HepG2 (cell line): ENCODE data around the gene CNN3. TPM values are rescaled to one million over a fixed set of nuclear protein-coding genes. Genes with fewer than 3 reads are reported as not detected.

Experiments
- ARNTL ChIP-seq: sonication (generic); formaldehyde crosslinking; IDR thresholded peaks from 2 replicates; pipeline ENCODE4 v1.4.0; 2020; ENCODE audit warnings: mild to moderate bottlenecking, missing genetic modification reagents
- CREB1 ChIP-seq, 2 experiments: fragments of 450-650 bp in 1 of 2; IDR thresholded peaks; 2 replicates each; pipeline ENCODE4 v1.6.1; 2016 to 2017; ENCODE audit warnings: control low read depth in 1 of 2, mild to moderate bottlenecking in 1 of 2, missing compliant biosample characterization in 1 of 2, missing genetic modification characterization in 1 of 2
- ELF1 ChIP-seq: sonication (generic); formaldehyde crosslinking; IDR thresholded peaks from 2 replicates; pipeline ENCODE4 v1.4.0; 2020; ENCODE audit warnings: missing genetic modification reagents
- ELF3 ChIP-seq: IDR thresholded peaks from 2 replicates; pipeline ENCODE4 v1.6.1; 2016; ENCODE audit warnings: missing genetic modification reagents, missing compliant biosample characterization
- FOSL1 ChIP-seq: sonication (generic); formaldehyde crosslinking; IDR thresholded peaks from 2 replicates; pipeline ENCODE4 v1.9.0; 2021; ENCODE audit warnings: missing genetic modification reagents, borderline replicate concordance
- FOXK1 ChIP-seq: sonication (generic); formaldehyde crosslinking; IDR thresholded peaks from 2 replicates; pipeline ENCODE4 v1.4.0; 2020; ENCODE audit warnings: low read depth, missing genetic modification reagents, borderline replicate concordance
- HMGA1 ChIP-seq: sonication (generic); formaldehyde crosslinking; conservative IDR thresholded peaks from 2 replicates; pipeline ENCODE4 v1.4.0; 2020; ENCODE audit warnings: missing genetic modification reagents
- HNF4A ChIP-seq: sonication (generic); formaldehyde crosslinking; IDR thresholded peaks from 2 replicates; pipeline ENCODE4 v1.4.0; 2020; ENCODE audit warnings: missing genetic modification reagents
- KDM1A ChIP-seq: IDR thresholded peaks from 2 replicates; pipeline ENCODE4 v1.6.1; 2016; ENCODE audit warnings: missing compliant biosample characterization
- PCBP2 ChIP-seq: fragments of 200-400 bp; formaldehyde crosslinking; optimal IDR thresholded peaks from 2 replicates; pipeline ENCODE3; 2018; ENCODE audit warnings: low read length, low read depth; ENCODE audit not compliant: poor library complexity, severe bottlenecking
- SP5 ChIP-seq: IDR thresholded peaks from 2 replicates; pipeline ENCODE4 v1.6.1; 2016; ENCODE audit warnings: low read depth, borderline replicate concordance
- STAG1 ChIP-seq: sonication (generic); formaldehyde crosslinking; IDR thresholded peaks from 2 replicates; pipeline ENCODE4 v1.4.0; 2020; ENCODE audit warnings: missing genetic modification reagents
- ZFP62 ChIP-seq: sonication (generic); formaldehyde crosslinking; IDR thresholded peaks from 2 replicates; pipeline ENCODE4 v1.4.0; 2020; ENCODE audit warnings: missing genetic modification reagents
- ZNF33B ChIP-seq: sonication (generic); formaldehyde crosslinking; IDR thresholded peaks from 2 replicates; pipeline ENCODE4 v1.5.1; 2020; ENCODE audit warnings: mild to moderate bottlenecking, missing genetic modification reagents
- ZNF354B ChIP-seq: sonication (generic); formaldehyde crosslinking; IDR thresholded peaks from 2 replicates; pipeline ENCODE4 v1.8.0; 2022; ENCODE audit warnings: mild to moderate bottlenecking, missing genetic modification reagents
- ZNF496 ChIP-seq: sonication (generic); formaldehyde crosslinking; IDR thresholded peaks from 2 replicates; pipeline ENCODE4 v1.8.1; 2023; ENCODE audit warnings: mild to moderate bottlenecking, moderate library complexity, missing genetic modification reagents; ENCODE audit not compliant: insufficient replicate concordance
- ZNF552 ChIP-seq: sonication (generic); formaldehyde crosslinking; IDR thresholded peaks from 2 replicates; pipeline ENCODE4 v1.9.0; 2022; ENCODE audit warnings: missing genetic modification reagents, mild to moderate bottlenecking, borderline replicate concordance
- ZNF720 ChIP-seq: sonication (generic); formaldehyde crosslinking; IDR thresholded peaks from 2 replicates; pipeline ENCODE4 v1.4.0; 2020; ENCODE audit warnings: missing genetic modification reagents
- ZNF792 ChIP-seq: IDR thresholded peaks from 2 replicates; pipeline ENCODE4 v1.6.1; 2016
- polyA plus RNA-seq, 8 experiments: library from polyadenylated mRNA; depleted of rRNA in 3 of 8; stranded (reverse) in 7 of 8; unstranded in 1 of 8; fragments of >200 nt; fragmentation: Illumina TruSeq in 4 of 8; extraction: Trizol in 4 of 8; gene quantifications; 2 replicates each; pipeline versions ENCODE4 v1.2.1 to v1.2.3, GENCODE V29; 2011 to 2016; ENCODE audit warnings: low read depth in 4 of 8, missing spikeins in 1 of 8, mixed read lengths in 1 of 8; ENCODE audit not compliant: insufficient read depth in 1 of 8
- total RNA-seq, 5 experiments: library from RNA; depleted of rRNA; stranded (reverse); fragments of >200 nt; fragmentation: Illumina TruSeq; extraction: Trizol; gene quantifications; 2 replicates each; pipeline ENCODE4 v1.2.3, GENCODE V29; 2016; ENCODE audit warnings: low read depth in 1 of 5
- TF ChIP-seq, protein P1 (sequence below): sonication (generic); formaldehyde crosslinking; IDR thresholded peaks from 2 replicates; pipeline ENCODE4 v1.8.0; 2022; ENCODE audit warnings: mild to moderate bottlenecking, missing genetic modification reagents; ENCODE audit not compliant: insufficient replicate concordance
- TF ChIP-seq, protein P2 (sequence below): sonication (generic); formaldehyde crosslinking; IDR thresholded peaks from 2 replicates; pipeline ENCODE4 v1.4.0; 2020; ENCODE audit warnings: missing genetic modification reagents
- TF ChIP-seq, protein P3 (sequence below): sonication (generic); formaldehyde crosslinking; IDR thresholded peaks from 2 replicates; pipeline ENCODE4 v1.5.0; 2020; ENCODE audit warnings: mild to moderate bottlenecking, missing genetic modification reagents
- TF ChIP-seq, protein P4 (sequence below), 2 experiments: IDR thresholded peaks; 2 replicates each; pipeline ENCODE4 v1.6.1; 2011 to 2012; ENCODE audit warnings: low read length in 2 of 2, borderline replicate concordance in 1 of 2, low read depth in 1 of 2, mild to moderate bottlenecking in 1 of 2, moderate library complexity in 1 of 2
- TF ChIP-seq, protein P5 (sequence below): sonication (generic); formaldehyde crosslinking; IDR thresholded peaks from 2 replicates; pipeline ENCODE4 v1.8.0; 2022; ENCODE audit warnings: mild to moderate bottlenecking, missing genetic modification reagents, moderate library complexity

CNN3 gene
- total and polyA plus RNA-seq, 2 of the 13 experiments (the other 11 are each of a cell fraction or from before 2014, with no cell fraction given), result 113 to 223 TPM

DNA sequence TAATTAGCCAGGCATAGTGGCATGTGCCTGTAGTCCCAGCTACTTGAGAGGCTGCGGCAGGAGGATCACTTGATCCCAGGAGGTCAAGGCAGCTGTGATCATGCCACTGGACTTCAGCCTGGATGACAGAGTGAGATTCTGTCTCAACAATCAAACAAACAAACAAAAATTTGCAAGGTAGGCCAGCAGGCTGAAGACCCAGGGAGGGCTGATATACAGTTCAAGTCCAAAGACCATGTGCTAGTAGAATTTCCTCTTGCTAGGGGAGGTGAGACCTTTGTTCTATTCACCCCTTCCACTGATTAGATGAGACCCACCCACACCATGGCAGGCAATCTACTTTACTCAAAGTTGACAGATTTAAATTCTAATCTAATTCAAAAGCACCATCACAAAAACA lies 31.2 kb upstream of the CNN3 start (continued):
- TF ChIP-seq ZNF552 (CRISPR knock-in tag) (no peak), CREB1 (IDR thresholded peaks at IDR 0.05) (no peak), CREB1 (CRISPR knock-in tag; IDR thresholded peaks at IDR 0.05) (no peak), ZNF496 (CRISPR knock-in tag) (no peak), HNF4A (CRISPR knock-in tag) (peak; percentile 85), STAG1 (CRISPR knock-in tag) (no peak), FOSL1 (CRISPR knock-in tag) (no peak), ZNF354B (CRISPR knock-in tag) (no peak), KDM1A (CRISPR knock-in tag) (peak; percentile 43; the same call in 1 of the 2 replicates), ZFP62 (CRISPR knock-in tag) (no peak), SP5 (no peak), ZNF792 (no peak), FOXK1 (CRISPR knock-in tag) (no peak), ELF1 (CRISPR knock-in tag) (no peak), ELF3 (peak; percentile 36; the same call in 1 of the 2 replicates), PCBP2 (no peak), HMGA1 (no peak), ARNTL (CRISPR knock-in tag) (0 out of 2 replicates have a peak, but pooled peaks have one; percentile 24), ZNF720 (CRISPR knock-in tag) (no peak), ZNF33B (CRISPR knock-in tag) (no peak)
- TF ChIP-seq, protein P1, sequence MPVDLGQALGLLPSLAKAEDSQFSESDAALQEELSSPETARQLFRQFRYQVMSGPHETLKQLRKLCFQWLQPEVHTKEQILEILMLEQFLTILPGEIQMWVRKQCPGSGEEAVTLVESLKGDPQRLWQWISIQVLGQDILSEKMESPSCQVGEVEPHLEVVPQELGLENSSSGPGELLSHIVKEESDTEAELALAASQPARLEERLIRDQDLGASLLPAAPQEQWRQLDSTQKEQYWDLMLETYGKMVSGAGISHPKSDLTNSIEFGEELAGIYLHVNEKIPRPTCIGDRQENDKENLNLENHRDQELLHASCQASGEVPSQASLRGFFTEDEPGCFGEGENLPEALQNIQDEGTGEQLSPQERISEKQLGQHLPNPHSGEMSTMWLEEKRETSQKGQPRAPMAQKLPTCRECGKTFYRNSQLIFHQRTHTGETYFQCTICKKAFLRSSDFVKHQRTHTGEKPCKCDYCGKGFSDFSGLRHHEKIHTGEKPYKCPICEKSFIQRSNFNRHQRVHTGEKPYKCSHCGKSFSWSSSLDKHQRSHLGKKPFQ (CRISPR knock-in tag), result no peak
- TF ChIP-seq, protein P2, sequence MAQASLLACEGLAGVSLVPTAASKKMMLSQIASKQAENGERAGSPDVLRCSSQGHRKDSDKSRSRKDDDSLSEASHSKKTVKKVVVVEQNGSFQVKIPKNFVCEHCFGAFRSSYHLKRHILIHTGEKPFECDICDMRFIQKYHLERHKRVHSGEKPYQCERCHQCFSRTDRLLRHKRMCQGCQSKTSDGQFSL, result no peak
- TF ChIP-seq, protein P3, sequence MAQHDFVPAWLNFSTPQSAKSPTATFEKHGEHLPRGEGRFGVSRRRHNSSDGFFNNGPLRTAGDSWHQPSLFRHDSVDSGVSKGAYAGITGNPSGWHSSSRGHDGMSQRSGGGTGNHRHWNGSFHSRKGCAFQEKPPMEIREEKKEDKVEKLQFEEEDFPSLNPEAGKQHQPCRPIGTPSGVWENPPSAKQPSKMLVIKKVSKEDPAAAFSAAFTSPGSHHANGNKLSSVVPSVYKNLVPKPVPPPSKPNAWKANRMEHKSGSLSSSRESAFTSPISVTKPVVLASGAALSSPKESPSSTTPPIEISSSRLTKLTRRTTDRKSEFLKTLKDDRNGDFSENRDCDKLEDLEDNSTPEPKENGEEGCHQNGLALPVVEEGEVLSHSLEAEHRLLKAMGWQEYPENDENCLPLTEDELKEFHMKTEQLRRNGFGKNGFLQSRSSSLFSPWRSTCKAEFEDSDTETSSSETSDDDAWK, result no peak
- TF ChIP-seq, protein P4, sequence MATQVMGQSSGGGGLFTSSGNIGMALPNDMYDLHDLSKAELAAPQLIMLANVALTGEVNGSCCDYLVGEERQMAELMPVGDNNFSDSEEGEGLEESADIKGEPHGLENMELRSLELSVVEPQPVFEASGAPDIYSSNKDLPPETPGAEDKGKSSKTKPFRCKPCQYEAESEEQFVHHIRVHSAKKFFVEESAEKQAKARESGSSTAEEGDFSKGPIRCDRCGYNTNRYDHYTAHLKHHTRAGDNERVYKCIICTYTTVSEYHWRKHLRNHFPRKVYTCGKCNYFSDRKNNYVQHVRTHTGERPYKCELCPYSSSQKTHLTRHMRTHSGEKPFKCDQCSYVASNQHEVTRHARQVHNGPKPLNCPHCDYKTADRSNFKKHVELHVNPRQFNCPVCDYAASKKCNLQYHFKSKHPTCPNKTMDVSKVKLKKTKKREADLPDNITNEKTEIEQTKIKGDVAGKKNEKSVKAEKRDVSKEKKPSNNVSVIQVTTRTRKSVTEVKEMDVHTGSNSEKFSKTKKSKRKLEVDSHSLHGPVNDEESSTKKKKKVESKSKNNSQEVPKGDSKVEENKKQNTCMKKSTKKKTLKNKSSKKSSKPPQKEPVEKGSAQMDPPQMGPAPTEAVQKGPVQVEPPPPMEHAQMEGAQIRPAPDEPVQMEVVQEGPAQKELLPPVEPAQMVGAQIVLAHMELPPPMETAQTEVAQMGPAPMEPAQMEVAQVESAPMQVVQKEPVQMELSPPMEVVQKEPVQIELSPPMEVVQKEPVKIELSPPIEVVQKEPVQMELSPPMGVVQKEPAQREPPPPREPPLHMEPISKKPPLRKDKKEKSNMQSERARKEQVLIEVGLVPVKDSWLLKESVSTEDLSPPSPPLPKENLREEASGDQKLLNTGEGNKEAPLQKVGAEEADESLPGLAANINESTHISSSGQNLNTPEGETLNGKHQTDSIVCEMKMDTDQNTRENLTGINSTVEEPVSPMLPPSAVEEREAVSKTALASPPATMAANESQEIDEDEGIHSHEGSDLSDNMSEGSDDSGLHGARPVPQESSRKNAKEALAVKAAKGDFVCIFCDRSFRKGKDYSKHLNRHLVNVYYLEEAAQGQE (IDR thresholded peaks at IDR 0.05; ENCODE audit: borderline replicate concordance in 1 of 2, low read depth in 1 of 2, low read length in 2 of 2), result peak in 1 of 2 experiments; percentile 18; a peak in 1 of 4 replicates
- TF ChIP-seq, protein P5, sequence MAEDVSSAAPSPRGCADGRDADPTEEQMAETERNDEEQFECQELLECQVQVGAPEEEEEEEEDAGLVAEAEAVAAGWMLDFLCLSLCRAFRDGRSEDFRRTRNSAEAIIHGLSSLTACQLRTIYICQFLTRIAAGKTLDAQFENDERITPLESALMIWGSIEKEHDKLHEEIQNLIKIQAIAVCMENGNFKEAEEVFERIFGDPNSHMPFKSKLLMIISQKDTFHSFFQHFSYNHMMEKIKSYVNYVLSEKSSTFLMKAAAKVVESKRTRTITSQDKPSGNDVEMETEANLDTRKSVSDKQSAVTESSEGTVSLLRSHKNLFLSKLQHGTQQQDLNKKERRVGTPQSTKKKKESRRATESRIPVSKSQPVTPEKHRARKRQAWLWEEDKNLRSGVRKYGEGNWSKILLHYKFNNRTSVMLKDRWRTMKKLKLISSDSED (CRISPR knock-in tag), result no peak
